GM20431 (cell line): Measurements from ENCODE around the gene OR4K2.
"Not testable (repeated sequence)": the region's sequence is repeated elsewhere in the genome, so short reads cannot be mapped to it uniquely, and the experiment has no call there.

Source experiments
- in situ Hi-C: fragments of 300-500 bp; cut with MseI, MboI; formaldehyde crosslinking; loops from one replicate; pipeline ENCODE4 v1.15.0; 2020; ENCODE audit warnings: low sequenced_read_pairs; ENCODE audit not compliant: unreplicated experiment

The OR4K2 gene

DNA sequence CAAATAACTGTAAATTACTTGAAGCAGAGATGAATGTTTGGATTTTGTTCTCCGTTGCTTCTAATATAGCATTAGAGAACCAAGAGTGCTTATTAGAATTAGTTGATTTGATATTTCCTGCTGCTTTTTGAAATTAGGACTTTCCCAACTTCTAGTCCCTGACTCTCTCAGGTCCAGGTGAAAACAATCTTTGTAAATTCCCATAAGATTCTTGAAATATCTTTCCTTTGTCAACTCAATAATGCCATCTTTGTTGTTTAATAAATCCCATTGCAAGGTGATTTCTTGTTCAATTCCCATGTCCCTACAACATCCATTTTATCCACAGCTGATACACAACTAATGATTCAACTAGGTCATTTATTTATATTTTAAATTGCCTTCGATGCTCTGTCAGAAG is at the start of gene OR4K2:
OR4K2 (plus strand) TSS at position 301 of the 400 bp plus-strand sequence. CDS start 1,126 bp downstream, outside the sequence.
- in situ Hi-C loops = no loop called here

DNA sequence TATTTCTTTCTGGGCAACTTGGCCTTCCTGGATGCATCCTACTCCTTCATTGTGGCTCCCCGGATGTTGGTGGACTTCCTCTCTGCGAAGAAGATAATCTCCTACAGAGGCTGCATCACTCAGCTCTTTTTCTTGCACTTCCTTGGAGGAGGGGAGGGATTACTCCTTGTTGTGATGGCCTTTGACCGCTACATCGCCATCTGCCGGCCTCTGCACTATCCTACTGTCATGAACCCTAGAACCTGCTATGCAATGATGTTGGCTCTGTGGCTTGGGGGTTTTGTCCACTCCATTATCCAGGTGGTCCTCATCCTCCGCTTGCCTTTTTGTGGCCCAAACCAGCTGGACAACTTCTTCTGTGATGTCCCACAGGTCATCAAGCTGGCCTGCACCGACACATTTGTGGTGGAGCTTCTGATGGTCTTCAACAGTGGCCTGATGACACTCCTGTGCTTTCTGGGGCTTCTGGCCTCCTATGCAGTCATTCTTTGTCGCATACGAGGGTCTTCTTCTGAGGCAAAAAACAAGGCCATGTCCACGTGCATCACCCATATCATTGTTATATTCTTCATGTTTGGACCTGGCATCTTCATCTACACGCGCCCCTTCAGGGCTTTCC is 47.2 kb upstream of the OR4K2 start:
- in situ Hi-C loops = not testable (repeated sequence)

- in situ Hi-C loops = no loop called here
These were observed 46.6 kb upstream of the OR4K2 start for GRCh38 chr14:19828314-19828713.

GRCh38 chr14:19834203-19834848 is 40.6 kb upstream of the OR4K2 start:
- in situ Hi-C loops = not testable (repeated sequence)

DNA sequence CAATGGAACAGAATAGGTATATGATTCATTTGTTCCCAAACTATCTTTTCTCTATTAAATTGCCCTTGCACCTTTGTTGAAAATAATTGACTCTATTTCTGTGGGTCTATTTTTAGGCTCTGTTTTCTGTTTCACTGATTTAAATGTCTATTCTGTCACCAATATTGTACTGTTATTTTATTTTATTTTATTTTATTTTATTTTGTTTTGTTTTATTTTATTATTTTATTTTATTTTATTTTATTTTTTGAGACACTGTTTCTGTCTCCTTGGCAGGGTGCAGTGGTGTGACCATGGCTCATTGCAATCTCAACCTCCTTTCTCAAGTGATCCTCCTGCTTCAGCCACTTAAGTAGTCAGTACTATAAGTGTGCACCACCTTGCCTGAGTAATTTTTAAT is 36.5 kb upstream of the OR4K2 start:
- in situ Hi-C loops = no loop called here

DNA sequence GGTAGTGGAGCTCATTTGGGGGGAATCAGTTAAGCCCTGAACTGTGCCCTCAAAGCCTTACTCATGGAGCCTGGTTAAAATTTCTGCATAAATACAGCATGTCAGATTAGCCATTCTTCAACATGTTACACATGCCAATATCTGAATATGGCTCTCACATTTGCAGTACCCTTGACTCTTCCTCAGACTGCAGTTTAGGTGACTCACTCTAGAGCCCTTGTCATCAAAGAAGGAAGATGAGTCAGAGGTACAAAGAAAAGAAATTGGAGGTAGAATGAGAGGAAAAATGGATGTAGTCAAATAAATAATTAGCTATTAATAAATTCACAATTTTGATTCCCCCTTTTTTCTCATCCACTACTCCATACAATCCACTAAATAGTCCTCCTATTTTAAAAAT is 23.6 kb upstream of the OR4K2 start:
- in situ Hi-C loops = no loop called here

- in situ Hi-C loops = not testable (repeated sequence)
These were observed 8.8 kb upstream of the OR4K2 start for GRCh38 chr14:19866061-19866669.

- in situ Hi-C loops = no loop called here
These were observed 1.8 kb upstream of the OR4K2 start for GRCh38 chr14:19873178-19873577.

DNA sequence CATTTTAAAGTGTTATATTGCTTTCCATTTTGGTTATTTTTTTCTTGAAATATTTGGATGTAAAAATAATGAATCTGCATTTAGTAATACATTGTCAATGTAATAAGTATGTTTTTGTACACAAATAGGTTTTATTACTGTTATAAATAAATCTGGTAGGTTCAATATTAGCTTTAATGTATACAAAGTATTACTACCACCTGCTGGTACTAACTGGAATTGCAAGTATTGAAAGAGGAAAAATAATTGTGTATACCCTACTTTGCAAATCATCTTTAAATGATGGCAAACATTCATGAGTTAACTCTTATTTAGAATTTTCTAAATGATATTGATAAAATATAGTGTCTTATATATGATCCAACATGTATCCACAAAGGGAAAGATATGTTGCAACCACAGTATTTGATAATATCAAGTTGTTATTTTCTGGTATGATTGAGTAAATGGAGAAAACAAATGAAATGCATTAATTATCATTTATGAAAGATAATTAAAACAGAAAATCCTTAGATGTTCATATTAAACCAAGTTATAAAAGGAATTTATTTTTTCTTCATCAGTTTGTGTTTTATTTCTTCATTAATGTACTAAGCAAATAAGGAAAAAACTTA is 3.2 kb downstream of the OR4K2 start:
- in situ Hi-C loops = no loop called here

DNA sequence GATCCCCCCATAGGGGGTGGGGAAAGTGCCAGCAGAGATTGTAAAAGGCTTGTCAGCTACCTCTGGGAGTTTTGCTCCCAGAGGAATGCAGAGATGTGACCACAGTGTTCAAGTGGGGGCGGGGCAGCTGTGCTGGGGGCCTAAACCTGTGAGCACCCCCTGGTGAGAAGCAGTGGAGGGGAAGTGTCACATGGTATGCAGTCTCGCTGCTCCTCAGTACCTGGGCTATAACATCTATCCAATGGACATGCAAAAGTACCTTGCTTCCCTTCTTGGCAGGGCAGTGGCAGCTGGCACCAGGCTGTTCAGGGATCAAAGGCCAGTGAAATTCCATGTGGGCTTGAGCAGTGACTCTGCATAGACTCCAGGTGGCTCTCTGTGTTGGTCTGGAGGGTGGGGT is 20.3 kb downstream of the OR4K2 start:
- in situ Hi-C loops = no loop called here

- in situ Hi-C loops = no loop called here
These were observed 26.1 kb downstream of the OR4K2 start for GRCh38 chr14:19900999-19901398.

DNA sequence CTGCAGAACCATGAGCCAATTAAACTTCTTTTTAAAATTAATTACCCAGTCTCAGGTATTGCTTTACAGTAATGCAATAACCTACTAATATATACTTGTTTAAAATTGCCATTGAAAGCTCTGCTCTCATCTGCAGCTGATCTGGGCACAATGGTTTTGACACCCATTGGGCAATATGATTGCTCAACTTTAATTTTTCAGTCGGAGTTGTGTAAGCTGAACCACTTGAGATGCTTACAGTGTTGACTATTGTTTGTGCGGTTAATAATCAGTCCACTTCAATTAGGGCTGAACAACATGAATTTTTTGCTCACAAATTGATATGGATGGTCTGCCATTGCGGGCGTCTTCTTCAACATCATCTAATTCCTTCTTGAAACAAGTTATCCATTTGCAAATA is 27.5 kb downstream of the OR4K2 start:
- in situ Hi-C loops = no loop called here

GRCh38 chr14:19906665-19907064 is 31.7 kb downstream of the OR4K2 start:
- in situ Hi-C loops = no loop called here

- in situ Hi-C loops = no loop called here
These were observed 36.2 kb downstream of the OR4K2 start for GRCh38 chr14:19911114-19911513.

DNA sequence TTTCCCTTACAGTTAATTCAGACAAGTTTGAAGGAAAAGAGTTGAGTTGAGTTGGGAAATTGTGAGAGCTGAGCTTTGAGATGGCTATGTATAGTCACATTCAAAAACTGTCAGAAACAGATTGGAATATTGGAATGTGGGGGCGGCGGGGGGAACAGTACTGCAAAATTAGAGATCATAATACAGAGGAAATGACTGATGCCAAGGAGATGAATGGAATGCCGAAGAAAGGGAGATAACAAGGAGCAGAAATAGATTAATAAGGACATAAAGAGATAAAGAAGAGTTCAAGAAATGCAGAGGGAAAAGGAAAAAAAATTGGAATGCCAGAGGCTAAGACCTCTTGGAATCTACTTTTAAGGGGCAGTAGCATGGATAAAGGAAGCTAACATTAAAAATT is 42.3 kb downstream of the OR4K2 start:
- in situ Hi-C loops = no loop called here

DNA sequence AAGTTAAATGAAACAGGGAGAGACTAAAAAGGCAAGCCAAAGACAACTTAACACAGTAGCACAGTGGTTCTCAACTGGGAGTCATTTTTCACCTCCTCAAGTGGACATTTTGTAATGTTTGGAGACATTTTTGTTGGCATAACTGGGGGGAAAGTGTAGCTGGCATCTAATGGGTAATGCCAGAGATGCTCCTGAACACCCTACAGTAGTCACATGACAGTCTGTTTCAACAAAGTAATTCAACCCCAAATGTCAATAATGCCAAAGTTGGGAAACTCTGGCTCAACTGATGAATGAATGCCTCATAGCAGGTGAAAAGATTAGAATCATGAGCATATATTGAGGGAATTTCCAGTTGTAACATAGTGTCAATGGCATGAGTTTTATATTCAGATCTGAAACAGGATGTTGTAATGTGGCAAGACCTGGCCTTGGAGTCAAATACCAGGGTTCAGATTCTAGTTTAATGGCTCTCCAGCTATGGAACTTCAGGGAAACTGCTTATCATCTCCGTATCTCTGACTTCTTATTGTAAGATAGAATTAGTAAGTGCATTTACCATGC is 43.1 kb downstream of the OR4K2 start:
- in situ Hi-C loops = no loop called here

DNA sequence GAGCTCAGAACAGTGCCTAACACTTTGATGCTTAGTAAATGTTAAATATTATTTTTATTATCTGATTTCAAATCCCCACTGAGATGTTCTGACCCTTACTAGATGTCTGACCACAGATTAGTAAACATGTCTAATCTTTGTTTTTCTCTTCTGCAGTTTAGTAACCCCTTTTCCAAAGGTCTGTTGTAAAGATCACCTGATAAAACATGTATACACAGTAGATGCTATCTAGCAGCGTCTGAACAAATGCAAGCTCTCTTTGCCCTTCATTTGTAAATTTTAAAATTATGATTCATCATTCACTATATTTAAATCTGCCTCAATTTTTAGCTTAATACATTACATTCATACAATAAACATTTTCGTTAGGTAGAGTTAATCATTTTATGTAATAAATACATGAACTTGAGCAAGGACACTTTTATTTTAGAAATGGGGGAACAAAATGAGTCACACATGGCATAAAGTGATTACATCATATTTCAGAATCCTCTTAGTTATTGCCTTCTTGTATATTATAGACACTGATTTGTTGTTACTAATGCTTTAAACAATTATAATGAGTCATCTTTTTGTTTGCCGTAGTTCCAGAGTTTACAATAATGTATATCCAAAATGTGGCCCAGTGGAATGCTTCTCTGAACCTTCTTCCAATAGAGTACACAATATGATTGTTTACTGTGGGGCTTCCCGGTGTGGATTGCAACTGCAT is 43.8 kb downstream of the OR4K2 start:
- in situ Hi-C loops = no loop called here

- in situ Hi-C loops = no loop called here
These were observed 45.2 kb downstream of the OR4K2 start, which contains the start of gene OR4K5 for GRCh38 chr14:19920021-19920657. Gene OR4K5 (plus strand): TSS chr14:19920607. CDS start chr14:19920607, 0 bp downstream.

DNA sequence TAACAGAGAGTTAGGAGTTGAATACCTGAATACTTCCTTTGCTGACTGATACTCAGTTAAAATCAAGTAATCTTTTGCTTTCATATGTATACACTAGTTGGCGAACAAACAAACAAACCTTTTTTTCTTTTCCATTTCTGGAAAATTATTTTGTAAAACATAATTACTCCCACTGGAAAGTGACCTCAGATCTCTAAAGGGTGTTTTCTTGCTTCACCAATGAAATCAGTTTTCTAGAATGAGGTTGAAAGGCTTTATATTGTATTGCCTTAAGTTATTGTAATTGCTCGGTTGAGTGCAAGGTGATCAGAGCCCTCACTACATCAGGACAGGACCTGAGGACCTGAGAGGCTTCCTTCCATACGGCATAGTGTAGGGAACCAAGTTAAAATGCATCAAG is 55.7 kb downstream of the OR4K2 start, which contains the start of gene OR4K1:
OR4K1 (plus strand) TSS at position 301 of the 400 bp plus-strand sequence. CDS start 4,750 bp downstream, outside the sequence.
- in situ Hi-C loops = no loop called here
